ENCODE results near the gene ZER1. TPM values are rescaled to one million over a fixed set of nuclear protein-coding genes. Genes with fewer than 3 reads are reported as not detected.

The ZER1 gene
- total RNA-seq, 1 experiment from 2014 or later, result 12.6 TPM

- DNase-seq (ENCODE audit: extremely low read depth, low read depth), result no peak
Observed at GRCh38 chr9:128743421-128743820, 28.3 kb downstream of the ZER1 start.

DNA sequence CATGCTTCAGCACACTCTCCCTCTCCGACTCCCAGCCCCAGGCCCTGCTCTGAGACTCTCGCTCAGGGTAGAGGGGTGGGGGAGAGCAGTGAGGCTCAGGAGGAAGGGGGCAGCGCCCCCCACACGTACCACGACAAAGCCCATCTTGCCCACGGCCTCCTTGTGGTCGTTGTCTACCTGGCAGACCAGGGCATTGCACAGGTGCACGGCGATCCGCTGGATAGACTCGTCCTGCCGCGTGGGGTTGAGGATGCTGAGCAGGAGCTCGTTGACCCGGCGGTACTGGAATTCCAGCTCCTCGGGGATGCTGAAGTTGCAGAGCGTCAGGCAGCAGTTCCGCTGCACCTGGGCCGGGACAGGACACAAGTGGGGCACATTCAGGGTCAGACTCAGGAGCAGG is 29.3 kb downstream of the ZER1 start:
- no peak for DNase-seq (ENCODE audit: extremely low read depth, low read depth)

DNA sequence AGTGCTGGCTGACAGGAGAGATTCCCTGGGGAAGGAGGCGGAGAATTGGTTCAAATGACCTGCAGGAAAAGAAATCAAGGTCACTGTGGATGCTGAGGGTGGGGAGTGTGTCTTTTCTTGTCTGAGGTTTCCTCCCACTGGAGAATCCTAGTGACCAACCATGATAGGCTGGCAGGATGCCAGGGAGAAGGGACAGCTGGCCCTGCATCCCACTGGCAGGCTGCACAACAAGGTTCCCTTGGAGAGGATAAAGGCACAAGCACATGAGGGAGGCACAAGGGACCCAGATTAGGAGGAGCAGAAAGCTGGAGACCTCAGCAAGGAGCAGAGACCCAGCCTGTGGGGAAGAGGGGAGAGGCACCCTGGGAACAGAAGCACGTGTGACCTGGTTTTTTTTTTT is 36.4 kb downstream of the ZER1 start:
- no peak for DNase-seq (ENCODE audit: extremely low read depth, low read depth)

GRCh38 chr9:128733256-128733655 is 38.5 kb downstream of the ZER1 start:
- DNase-seq (ENCODE audit: extremely low read depth, low read depth), result peak; percentile 96

DNA sequence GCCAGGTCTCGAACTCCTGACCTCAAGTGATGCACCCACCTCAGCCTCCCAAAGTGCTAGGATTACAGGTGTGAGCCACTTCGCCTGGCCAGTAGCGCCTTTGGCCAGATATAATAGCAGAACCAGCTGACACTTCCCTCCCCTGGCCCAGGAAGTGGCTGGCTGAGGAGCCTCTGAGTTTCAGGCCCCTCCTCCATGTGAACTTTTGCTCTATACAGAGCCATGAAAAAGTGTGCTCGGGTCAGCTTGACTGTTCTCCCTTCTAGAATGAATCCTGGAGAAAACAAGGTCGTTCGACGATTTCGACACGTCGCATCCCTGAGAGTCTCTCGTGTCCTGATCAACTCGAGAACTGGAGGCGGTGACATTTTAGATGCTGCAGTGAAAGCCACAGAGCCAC is 39.2 kb downstream of the ZER1 start:
- no peak for DNase-seq (ENCODE audit: extremely low read depth, low read depth)

DNA sequence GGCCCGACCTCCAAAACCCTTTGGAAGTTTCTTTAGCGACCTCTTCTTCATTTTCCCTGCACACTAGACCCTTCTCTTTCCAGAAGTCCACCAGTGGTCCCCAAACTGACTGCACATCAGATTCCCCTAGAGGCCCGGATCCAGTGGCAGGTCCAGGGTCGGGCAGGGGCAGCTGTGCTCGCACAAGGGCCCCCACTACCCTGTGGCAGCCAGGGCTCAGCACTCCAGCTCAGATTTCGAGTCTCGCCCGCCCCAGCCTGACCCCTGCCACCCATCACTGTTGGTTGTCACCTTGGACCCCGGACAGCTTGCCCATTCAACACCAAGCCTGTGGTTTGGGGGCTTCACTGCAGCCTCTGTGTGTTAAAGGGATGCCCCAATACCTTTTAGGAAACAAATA is 40.0 kb downstream of the ZER1 start:
- no peak for DNase-seq (ENCODE audit: extremely low read depth, low read depth)

DNA sequence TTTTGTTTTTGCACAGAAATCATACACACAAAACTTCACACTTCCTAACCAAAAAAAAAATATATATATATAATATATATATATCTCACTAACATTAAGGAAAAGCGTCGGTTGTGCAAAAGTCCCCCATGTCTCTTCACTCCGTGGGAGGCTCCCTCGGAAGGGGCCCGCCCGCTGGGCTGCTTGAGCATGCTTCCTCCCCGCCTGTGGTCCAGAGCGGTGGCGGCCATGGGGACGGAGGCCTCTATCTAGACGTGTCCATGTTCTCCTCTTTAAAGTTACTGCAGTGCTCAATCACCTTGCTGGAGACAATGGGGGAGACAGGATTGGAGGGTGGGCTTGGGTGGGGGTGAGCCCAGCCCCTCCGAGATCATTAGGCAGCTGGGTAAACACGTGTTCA is 40.6 kb downstream of the ZER1 start:
- DNase-seq (ENCODE audit: extremely low read depth, low read depth), result no peak

- DNase-seq (ENCODE audit: extremely low read depth, low read depth), result no peak
Observed at GRCh38 chr9:128729766-128730517, 41.8 kb downstream of the ZER1 start.

DNA sequence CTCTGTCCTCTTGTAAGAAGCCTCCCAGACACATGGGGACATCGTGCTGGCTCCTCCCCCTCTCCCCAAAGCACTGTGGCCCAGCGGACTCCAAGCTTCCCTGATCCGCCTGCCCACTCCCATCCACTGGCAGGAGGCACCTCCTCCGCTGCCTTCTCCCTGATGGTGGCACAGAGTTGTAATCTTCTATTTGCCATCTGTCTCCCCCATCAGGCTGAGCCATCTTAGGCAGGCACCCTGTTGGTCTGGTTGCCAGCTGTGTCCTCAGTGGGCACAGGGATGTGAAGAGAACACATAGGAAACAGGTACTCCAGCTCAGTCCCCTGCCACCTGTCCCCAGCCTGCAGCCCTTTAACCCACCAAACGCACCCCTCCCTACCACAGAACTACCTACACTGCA is 42.4 kb downstream of the ZER1 start:
- no peak for DNase-seq (ENCODE audit: extremely low read depth, low read depth)

GRCh38 chr9:128728298-128728697 is 43.4 kb downstream of the ZER1 start:
- DNase-seq (ENCODE audit: extremely low read depth, low read depth), result no peak

DNA sequence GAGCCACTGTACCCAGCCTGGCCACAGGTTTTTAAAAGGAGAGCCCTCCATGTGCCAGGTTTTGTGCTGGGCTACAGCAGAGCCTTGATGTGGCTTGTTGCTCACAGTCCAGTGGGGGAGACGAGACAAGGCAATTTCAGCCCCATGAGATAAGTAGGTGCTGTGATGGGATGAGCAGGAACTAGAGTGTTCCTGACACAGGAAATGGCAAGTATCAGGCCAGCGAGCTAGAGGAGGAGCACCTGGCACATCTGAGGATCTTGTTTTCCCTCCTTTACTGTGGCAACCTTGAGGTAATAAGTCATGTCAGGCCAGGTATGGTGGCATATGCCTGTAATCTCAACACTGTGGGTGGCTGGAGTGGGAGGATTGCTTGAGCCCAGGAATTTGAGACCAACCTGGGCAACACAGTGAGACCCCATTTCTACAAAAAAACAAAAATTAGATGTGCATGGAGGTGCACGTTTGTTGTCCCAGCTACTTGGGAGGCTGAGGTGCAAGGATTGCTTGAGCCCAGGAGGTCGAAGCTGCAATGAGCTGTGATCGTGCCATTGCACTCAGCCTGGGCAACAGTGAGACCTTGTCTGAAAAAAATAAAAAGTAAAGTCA is 44.0 kb downstream of the ZER1 start:
- DNase-seq (ENCODE audit: extremely low read depth, low read depth), result no peak

- peak; percentile 51 for DNase-seq (ENCODE audit: extremely low read depth, low read depth)
Observed at GRCh38 chr9:128724744-128725211, 46.9 kb downstream of the ZER1 start.

- DNase-seq (ENCODE audit: extremely low read depth, low read depth), result peak; percentile 97
Observed at GRCh38 chr9:128723866-128724743, 47.6 kb downstream of the ZER1 start, which contains the start of gene ZDHHC12. Gene ZDHHC12, minus strand, starts transcription at chr9:128724127. Its CDS starts 34 bp downstream, at chr9:128724093.

DNA sequence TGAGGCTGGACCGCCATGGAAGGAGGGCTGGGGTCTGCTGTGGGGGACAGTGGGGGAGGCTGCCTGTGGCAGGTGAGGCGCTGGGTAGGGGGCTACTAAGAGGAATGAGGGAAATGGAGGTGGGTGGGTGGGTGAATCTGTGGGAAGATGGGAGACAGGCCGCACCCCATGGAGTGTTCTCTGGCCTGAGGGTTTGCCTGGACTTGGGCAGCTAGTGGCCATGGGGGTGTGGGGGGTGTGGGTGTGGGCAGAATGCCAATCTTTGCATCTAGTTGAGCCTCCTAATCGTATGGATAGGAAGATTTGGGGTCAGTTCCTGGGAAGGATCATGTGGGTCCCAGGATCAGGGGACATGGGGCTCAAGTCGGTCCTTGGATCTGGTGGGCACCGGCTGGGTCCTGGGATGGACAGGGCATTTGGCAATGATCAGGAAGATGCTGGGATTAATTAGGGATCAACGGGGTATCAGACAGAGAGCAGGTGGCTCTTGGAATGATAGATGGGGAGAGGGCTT is 48.3 kb downstream of the ZER1 start:
- no peak for DNase-seq (ENCODE audit: extremely low read depth, low read depth)

DNA sequence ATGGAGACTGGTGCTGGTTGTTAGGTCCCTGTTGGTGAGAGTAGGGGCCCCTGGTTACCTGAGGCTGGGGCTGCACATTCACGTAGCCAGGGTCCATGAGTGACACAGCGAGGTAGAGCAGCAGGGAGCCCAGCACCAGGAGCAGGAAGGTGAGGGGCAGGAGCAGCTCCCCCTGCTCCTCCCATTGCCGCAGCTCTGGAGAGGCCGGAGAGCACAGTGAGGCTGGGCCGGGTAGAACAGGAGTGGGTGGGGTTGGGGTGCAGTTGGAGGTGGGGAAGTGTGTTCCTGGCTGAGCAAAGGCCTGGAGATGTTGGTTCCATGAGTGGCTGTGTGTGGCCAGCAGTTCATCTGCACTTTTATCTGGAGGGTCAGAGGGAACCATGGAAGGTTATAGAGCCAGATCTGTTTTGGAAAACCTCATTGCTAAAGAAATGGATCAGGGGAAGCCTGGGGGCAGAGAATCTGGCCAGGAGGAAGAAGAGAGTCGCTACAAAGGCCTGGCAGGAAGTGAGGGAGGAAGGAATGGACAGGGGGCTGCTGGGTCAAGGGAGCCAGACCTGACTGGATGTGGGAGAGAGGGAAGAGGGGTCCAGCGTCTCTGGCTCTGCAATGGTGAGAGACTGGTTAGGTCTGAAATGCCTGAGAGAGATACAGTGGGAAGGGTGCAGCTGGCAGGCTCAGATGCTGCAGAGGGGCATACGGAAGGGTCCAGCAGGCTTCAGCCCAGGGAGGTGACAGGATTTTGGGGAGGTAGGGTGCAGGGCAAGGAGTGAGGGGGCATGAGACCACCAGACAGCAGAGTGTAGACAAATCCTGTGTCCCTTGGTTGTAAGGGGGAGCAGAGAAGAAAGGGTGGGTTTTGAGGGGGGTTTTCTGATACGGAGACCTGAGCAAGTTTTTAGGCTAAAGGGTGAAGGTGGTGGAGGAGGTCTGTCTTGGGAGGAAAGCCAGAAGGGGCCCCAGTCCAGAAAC is 49.1 kb downstream of the ZER1 start:
- DNase-seq (ENCODE audit: extremely low read depth, low read depth), result no peak

DNA sequence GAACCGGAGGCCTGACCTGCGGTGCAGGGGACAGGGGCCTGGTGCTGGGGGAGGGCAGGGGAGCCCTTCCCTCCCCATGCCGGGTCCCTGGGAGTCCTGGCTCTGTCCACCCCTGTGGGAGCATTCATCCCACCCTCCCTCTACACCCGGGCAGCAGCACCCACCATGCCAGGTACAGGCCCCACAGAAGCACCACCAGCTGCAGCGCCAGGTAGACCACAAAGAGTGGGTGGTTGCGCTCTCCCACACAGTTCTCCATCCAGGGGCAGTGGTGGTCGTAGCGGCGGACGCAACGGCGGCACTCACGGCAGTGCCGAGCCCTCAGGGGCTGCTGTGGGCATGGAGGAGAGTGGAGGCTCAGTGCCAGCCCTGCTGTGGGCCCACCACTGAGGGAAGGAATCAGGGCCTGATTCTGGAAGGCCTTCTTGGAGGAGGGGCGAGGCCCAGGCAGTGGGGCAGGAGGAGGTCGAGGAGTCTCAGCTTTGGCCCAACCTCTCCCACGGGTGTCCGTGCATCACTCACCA is 50.2 kb downstream of the ZER1 start:
- no peak for DNase-seq (ENCODE audit: extremely low read depth, low read depth)

GRCh38 chr9:128720841-128721486 is 50.8 kb downstream of the ZER1 start:
- DNase-seq (ENCODE audit: extremely low read depth, low read depth), result no peak

GRCh38 chr9:128719919-128720605 is 51.7 kb downstream of the ZER1 start:
- no peak for DNase-seq (ENCODE audit: extremely low read depth, low read depth)

GRCh38 chr9:128718475-128718874 is 53.3 kb downstream of the ZER1 start:
- DNase-seq (ENCODE audit: extremely low read depth, low read depth), result no peak

All from NCI-H460 (cell line).